GM18517 (cell line): ENCODE data around the gene ZNF273.
"Not testable (repeated sequence)": the region's sequence is repeated elsewhere in the genome, so short reads cannot be mapped to it uniquely, and the experiment has no call there.

Experiments used
- ATAC-seq: cut with Tn5 transposase; IDR thresholded peaks from one replicate; pipeline ENCODE4 v1.9.1; 2021; ENCODE audit warnings: mild to moderate bottlenecking, moderate library complexity; ENCODE audit not compliant: unreplicated experiment

The ZNF273 gene

DNA sequence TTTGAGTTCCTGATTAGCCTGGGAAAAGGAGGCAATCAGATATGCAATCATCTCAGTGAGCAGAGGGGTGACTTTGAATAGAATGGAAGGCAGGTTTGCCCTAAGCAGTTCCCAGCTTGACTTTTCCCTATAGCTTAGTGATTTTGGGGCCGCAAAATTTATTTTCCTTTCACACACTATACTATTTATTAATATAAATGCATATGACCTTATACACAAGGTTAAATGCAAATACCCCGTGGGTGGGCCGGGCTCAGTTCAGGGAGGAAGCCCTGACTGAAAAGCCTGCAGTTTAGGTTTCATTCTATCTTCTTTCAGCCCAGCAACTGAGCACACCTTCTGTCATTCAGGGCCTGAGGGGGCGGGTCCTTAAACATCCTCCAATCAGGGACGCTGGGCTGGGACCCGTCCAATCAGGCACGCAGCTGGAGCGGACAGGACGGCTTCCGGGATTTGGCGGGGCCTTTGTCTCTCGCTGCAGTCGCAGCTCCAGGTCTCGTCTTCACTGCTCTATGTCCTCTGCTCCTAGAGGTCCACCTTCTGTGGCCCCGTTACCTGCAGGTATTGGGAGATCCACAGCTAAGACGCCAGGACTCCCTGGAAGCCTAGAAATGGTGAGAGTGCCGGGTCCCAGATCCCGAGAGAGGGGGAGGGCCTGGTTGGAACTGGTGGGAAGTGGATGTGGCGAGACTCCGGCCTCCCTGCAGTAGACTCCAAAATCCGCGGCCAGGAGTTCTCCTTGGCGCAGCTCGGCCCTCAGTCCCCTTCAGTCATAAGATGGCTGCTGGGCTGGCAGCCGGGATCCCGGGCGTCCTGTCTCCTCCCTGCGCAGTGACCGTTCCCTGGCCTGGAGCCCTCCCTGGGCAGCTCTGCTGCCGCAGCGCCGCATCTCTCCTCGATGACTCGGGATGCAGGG is at the start of gene ZNF273:
Gene ZNF273, plus strand, starts transcription at position 468 of the 916 bp plus-strand sequence. Its CDS starts 45 bp downstream, at position 513.
- ATAC-seq = peak; percentile 99

GRCh38 chr7:64853679-64854078 is 49.4 kb upstream of the ZNF273 start:
- no peak for ATAC-seq

- no peak for ATAC-seq
Observed at GRCh38 chr7:64854969-64855368, 48.1 kb upstream of the ZNF273 start.

DNA sequence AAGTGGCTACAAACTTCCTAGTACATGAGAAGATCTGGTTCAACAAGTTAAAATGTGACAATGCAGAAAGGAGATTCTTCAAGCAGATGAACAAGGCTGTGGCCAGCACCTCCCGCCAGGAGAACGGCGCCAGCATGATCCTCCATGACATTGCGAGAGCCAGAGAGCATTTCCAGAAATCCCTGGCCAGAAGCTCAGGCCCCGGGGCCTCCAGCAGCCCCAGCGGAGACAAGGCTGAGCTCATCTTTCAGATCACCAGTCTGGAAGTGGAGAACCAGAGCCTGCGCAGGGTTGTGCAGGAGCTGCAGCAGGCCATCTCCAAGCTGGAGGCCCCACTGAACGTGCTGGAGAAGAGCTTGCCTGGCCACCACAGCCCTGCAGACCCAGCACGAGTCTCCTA is 40.1 kb upstream of the ZNF273 start:
- ATAC-seq = no peak

GRCh38 chr7:64863530-64863929 is 39.5 kb upstream of the ZNF273 start:
- not testable (repeated sequence) for ATAC-seq

DNA sequence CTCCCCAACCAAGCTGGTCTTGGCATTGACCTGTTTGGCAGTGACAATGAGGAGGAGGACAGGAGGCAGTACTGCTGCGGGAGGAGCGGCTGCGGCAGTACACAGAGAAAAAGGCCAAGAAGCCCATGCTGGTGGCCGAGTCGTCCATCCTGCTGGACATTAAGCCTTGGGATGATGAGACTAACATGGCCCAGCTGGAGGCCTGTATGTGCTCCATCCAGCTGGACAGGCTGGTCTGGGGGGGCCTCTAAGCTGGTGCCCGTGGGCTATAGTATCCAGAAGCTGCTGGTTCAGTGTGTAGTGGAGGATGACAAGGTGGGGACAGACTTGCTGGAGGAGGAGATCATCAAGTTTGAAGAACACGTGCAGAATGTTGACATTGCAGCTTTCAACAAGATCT is 39.1 kb upstream of the ZNF273 start:
- ATAC-seq = no peak

DNA sequence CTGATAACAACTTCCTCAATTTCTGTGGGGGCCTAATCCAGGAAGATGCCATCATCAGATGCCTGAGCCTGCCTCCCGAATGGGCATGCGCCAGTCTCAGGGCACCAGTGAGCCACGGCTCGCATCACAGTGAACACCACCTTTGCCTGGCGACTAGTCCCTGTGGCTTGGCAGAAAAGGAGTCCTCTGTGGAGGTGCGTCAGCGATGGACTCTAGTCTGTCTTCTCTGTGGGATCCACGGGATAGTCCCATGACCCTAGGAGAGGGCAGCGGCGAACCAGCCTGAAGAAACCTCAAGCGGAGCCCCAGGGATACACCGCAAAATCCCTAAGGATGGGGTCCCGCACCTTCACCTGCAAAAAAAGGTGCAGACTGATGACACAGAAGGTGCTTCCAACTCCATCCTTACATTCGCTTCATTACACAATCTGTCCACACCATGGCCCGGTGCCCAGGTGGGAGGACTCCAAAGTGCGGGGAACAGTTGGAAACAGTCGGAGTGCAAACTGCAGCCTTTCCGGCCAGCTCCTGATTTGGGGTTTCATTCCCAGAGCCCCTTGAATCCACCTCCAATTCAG is 35.1 kb upstream of the ZNF273 start:
- ATAC-seq = no peak

GRCh38 chr7:64868499-64868898 is 34.6 kb upstream of the ZNF273 start:
- no peak for ATAC-seq

DNA sequence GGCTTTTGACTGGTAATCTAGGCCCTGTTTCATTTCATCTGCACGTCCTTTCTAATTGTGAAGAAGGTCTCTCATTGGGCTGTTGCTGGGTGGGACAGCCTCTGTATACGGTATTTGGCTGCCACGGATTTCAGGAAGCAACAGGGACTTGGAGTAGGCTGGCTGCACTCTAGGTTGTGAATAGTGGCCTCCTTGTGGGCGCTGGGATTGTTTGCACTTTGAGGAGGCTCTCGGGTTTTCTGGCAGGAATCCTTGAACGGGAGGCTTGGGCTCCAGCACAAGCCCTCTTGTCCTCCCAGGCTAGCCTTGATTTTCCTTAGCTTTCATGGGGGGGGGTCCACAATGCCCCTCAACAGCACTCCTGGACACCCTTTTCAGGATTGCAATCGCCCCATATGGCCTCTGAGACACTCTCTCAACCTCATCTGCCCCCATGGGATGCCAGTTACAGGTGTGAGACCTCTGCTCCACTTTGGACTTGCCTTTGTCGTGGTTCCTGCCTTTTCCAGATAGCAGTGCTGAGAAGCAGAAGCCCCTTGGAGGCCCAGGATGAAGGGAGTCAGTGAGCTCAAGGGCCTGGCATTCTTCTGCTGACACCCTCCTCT is 33.9 kb upstream of the ZNF273 start:
- no peak for ATAC-seq

DNA sequence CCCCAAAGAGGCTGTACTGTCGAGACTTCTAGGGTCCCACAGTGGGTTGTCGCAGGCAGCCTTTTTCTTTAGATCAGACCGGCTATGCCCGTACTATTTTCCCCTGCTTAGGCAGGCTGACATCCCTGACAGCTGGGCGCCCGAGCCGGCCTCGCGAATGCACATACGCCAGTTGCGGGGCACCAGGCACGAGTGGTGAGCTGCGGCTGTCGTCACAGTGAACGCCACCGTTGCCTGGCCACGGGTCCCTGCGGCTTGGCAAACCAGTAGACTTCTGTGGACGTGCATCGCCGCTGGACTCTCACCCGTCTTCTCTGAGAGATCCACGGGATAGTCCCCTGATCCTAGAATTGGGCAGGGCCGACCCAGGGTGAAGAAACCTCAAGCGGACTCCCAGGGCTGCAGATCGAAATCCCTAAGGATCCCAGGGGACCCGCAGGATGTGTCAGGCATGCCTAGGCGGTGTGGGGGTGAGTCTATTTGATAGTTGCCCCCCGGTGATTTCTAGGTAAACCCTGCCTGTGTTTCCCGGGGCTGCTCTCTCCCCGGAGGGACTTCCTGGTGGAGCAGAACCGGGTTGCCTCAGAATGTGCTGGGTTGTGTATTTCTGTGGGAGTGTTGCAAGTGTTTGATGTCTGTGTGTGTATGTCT is 33.0 kb upstream of the ZNF273 start:
- no peak for ATAC-seq

DNA sequence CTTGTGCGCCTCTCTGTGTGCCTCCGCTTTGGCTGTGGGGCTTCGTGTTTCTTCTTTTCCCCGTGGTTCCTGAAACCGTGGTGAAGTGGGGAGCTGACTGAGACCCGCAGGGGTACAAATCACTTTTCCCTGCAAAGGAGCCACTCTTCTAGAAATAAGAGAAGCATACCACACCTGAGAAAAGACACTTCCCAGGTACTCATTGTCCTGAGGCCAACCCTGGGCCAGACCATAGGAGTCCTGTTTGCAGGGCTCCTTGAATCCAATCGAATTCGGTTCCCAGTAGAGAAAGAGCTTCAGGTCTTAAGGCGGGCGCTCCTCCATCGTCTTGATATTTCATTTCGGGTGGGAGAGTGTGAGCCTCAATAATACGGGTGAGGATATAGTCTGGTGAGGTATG is 32.4 kb upstream of the ZNF273 start:
- ATAC-seq = no peak

GRCh38 chr7:64871761-64872160 is 31.3 kb upstream of the ZNF273 start:
- no peak for ATAC-seq

DNA sequence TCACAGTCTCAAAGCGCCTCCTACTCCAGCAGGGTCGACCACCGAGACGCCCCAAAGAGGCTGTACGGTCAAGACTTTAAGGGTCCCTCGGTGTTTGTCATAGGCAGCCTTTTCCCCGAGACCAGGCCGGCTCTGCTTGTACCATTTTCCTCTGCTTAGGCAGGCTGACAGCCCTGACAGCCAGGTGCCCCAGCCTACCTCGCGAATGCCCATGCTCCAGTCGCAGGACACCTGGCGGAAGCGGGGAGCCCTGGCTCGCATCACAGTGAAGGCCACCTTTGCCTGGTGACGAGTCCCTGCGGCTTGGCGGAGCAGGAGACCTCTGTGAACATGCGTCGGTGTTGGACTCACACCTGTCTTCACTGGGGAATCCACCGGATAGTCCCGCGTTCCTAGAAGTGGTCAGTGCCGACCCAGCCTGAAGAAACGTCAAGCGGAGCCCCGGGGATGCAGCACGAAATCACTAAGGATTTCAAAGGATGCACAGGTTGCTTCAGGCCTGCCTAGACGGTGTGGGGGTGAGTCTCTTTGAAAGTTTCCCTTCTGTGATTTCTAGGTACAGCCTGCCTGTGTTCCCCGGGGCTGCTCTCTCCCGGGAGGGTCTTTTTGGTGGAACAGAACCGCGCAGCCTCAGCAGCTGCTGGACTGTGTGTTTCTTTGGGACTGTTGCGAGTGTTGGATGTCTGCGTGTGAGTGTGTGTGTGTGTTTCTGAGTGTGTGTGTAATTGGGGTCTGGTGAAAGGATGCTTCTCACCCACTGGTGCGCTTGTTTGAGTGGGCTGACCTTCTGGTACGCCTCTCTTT is 30.5 kb upstream of the ZNF273 start:
- ATAC-seq = no peak

DNA sequence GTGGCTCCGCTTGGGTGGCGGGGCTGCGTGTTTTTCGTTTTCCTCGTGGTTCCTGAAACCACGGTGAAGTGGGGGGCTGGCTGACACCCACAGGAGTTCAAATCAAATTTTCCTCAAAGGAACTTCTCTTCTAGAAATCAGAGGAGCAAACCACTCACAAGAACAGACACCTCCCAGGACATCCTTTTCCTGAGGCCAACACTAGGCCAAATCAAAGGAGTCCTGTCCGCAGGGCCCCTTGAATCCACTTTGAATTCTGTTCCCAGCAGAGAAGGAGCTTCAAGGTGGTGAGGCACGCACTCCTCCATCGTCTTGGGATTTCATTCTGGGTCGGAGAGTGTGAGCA is 29.9 kb upstream of the ZNF273 start:
- ATAC-seq = no peak

GRCh38 chr7:64873517-64873916 is 29.6 kb upstream of the ZNF273 start:
- no peak for ATAC-seq

- ATAC-seq = no peak
Observed at GRCh38 chr7:64874114-64874513, 29.0 kb upstream of the ZNF273 start.

DNA sequence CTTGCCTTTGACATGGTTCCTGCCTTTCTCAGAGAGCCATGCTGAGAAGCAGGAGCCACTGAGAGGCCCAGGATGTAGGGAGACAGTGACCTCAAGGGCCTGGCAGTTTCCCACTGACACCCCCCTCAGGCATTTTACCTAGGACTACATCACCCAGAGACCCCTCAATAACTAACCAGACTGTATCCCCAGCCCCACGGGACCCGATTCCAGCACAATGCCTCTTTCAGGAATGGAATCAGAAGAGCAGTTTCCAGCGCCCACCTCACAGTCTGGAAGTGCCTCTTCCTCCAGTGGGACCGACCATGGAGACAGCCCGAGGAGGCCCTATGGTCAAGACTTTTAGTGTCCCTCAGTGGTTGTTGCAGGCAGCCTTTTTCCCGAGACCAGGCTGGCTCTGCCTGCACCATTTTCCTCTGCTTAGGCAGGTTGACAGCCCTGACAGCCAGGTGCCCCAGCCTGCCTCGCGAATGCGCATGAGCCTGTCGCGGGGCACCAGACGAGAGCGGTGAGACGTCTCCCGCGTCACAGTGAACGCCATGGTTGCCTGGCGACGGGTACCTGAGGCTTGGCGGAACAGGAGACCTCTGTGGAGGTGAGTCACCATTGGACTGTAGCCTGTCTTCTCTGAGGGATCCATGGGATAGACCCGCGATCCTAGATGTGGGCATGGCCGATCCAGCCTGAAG is 28.4 kb upstream of the ZNF273 start:
- no peak for ATAC-seq

- no peak for ATAC-seq
Observed at GRCh38 chr7:64875258-64875657, 27.8 kb upstream of the ZNF273 start.

- ATAC-seq = no peak
Observed at GRCh38 chr7:64875658-64876406, 27.2 kb upstream of the ZNF273 start.
